HepG2 (cell line): ENCODE data around the gene SCAPER. TPM values are rescaled to one million over a fixed set of nuclear protein-coding genes. Genes with fewer than 3 reads are reported as not detected.

Source experiments
- ATAC-seq: fragments of 200-7000 bp; cut with Tn5 transposase; 3 replicates; pipeline ENCODE4 v1.9.1; 2020; ENCODE audit warnings: mild to moderate bottlenecking, moderate library complexity
- BruUV-seq: library from RNA; stranded (reverse); fragments of 400-500 nt; replicated peaks from 2 replicates; lab custom pipeline; 2021; lab: Mats Ljungman, UMichigan
- CTCF ChIA-PET: fragments of 300-600 bp; formaldehyde crosslinking; extraction: SDS; loops from one replicate; lab custom pipeline; 2021; ENCODE audit warnings: low total read pairs, inconsistent platforms, low intra/inter-chr PET ratio; lab: Yijun Ruan, JAX
- POLR2A ChIA-PET: fragments of 350-600 bp; sonication (Branson Sonifier 250); formaldehyde crosslinking; loops from one replicate; lab custom pipeline; 2020; ENCODE audit warnings: antibody characterized with exemption, inconsistent platforms; lab: Yijun Ruan, JAX
- DNase-seq: peaks from one replicate; pipeline ENCODE4 v3.0.0-alpha.2; 2015; ENCODE audit warnings: low spot score
- FAIRE-seq: peaks from 3 replicates; lab custom pipeline; 2011; peaks lifted over from hg19 to GRCh38; lab: Jason Lieb, UNC
- H2AFZ ChIP-seq: one replicate; pipeline ENCODE4 v1.6.1; 2011; ENCODE audit warnings: low read length, inconsistent platforms
- H3K27ac ChIP-seq: fragments of 300-600 bp; 3 replicates; pipeline ENCODE4 v1.8.0; 2011; ENCODE audit warnings: mixed run types, mild to moderate bottlenecking, mixed read lengths, low read length, inconsistent platforms; ENCODE audit not compliant: insufficient read depth; ENCODE audit errors: extremely low read length
- H3K27me3 ChIP-seq, 2 experiments: fragments of 200-600 bp in 1 of 2; 2 replicates in 1 of 2; 3 replicates in 1 of 2; pipeline versions ENCODE4 v1.6.0 to v1.8.0; 2011; ENCODE audit warnings: low read length in 2 of 2, mild to moderate bottlenecking in 2 of 2, moderate library complexity in 2 of 2, inconsistent platforms in 1 of 2; ENCODE audit not compliant: insufficient read depth in 2 of 2, control insufficient read depth in 1 of 2
- H3K36me3 ChIP-seq, 2 experiments: fragments of 200-600 bp in 1 of 2; replicated peaks in 1 of 2; 2 replicates in 1 of 2; 3 replicates in 1 of 2; pipeline versions ENCODE4 v1.5.1 to v1.8.0; 2011; ENCODE audit warnings: low read length in 2 of 2, inconsistent platforms in 1 of 2; ENCODE audit not compliant: insufficient read depth in 2 of 2, control insufficient read depth in 1 of 2
- H3K4me1 ChIP-seq: 2 replicates; pipeline ENCODE4 v1.5.1; 2012; ENCODE audit warnings: low read length, inconsistent platforms; ENCODE audit not compliant: insufficient read depth
- H3K4me2 ChIP-seq: 2 replicates; pipeline ENCODE4 v1.6.0; 2011; ENCODE audit warnings: low read depth, low read length, inconsistent platforms
- H3K4me3 ChIP-seq, 3 experiments: fragments of 200-600 bp in 1 of 3; sonication (generic), shearing (Covaris generic) in 1 of 3; replicated peaks in 1 of 3; 2 replicates each; pipeline ENCODE4 v1.5.1; 2011 to 2016; ENCODE audit warnings: low read length in 3 of 3, inconsistent platforms in 2 of 3, low read depth in 2 of 3, mild to moderate bottlenecking in 2 of 3, control low read depth in 1 of 3, mixed read lengths in 1 of 3; ENCODE audit not compliant: insufficient read depth in 1 of 3
- H3K79me2 ChIP-seq: one replicate; pipeline ENCODE4 v1.6.1; 2011; ENCODE audit warnings: low read length, inconsistent platforms; ENCODE audit not compliant: insufficient read depth
- H3K9ac ChIP-seq: 2 replicates; pipeline ENCODE4 v1.6.0; 2011; ENCODE audit warnings: mild to moderate bottlenecking, low read depth, low read length, inconsistent platforms; ENCODE audit not compliant: insufficient read depth
- H3K9me3 ChIP-seq: 2 replicates; pipeline ENCODE4 v1.5.1; 2012; ENCODE audit warnings: mild to moderate bottlenecking, low read length
- H4K20me1 ChIP-seq: 2 replicates; pipeline ENCODE4 v1.6.0; 2011; ENCODE audit warnings: inconsistent platforms, mild to moderate bottlenecking, low read length, moderate library complexity; ENCODE audit not compliant: insufficient read depth
- SMAD9 ChIP-seq: sonication (generic); formaldehyde crosslinking; IDR thresholded peaks from 2 replicates; pipeline ENCODE4 v1.5.1; 2020; ENCODE audit warnings: mild to moderate bottlenecking, missing genetic modification reagents
- TEAD2 ChIP-seq: sonication (generic); formaldehyde crosslinking; IDR thresholded peaks from 2 replicates; pipeline ENCODE4 v1.9.0; 2021; ENCODE audit warnings: missing genetic modification reagents
- YY1 ChIP-seq: IDR thresholded peaks from 2 replicates; pipeline ENCODE4 v1.6.1; 2011; ENCODE audit warnings: low read length, low read depth, moderate library complexity, mild to moderate bottlenecking; ENCODE audit not compliant: insufficient read depth, insufficient replicate concordance
- ZBTB25 ChIP-seq: IDR thresholded peaks from 2 replicates; pipeline ENCODE4 v1.6.1; 2018; ENCODE audit warnings: missing genetic modification reagents
- ZBTB7A ChIP-seq: sonication (generic); formaldehyde crosslinking; IDR thresholded peaks from 2 replicates; pipeline ENCODE4 v1.8.0; 2022; ENCODE audit warnings: mild to moderate bottlenecking, missing genetic modification reagents
- ZNF263 ChIP-seq: sonication (generic); formaldehyde crosslinking; IDR thresholded peaks from 2 replicates; pipeline ENCODE4 v1.4.0; 2020; ENCODE audit warnings: missing genetic modification reagents
- ZNF34 ChIP-seq: sonication (generic); formaldehyde crosslinking; IDR thresholded peaks from 2 replicates; pipeline ENCODE4 v1.4.0; 2020; ENCODE audit warnings: mild to moderate bottlenecking, missing genetic modification reagents, borderline replicate concordance
- ZNF563 ChIP-seq: sonication (generic); formaldehyde crosslinking; IDR thresholded peaks from 2 replicates; pipeline ENCODE4 v1.8.0; 2022; ENCODE audit warnings: mild to moderate bottlenecking, moderate library complexity, missing genetic modification reagents
- ZNF567 ChIP-seq: sonication (generic); formaldehyde crosslinking; IDR thresholded peaks from 2 replicates; pipeline ENCODE4 v1.8.1; 2023; ENCODE audit warnings: mild to moderate bottlenecking, missing genetic modification reagents, borderline replicate concordance
- ZNF770 ChIP-seq: sonication (generic); formaldehyde crosslinking; IDR thresholded peaks from 2 replicates; pipeline ENCODE4 v1.5.0; 2020; ENCODE audit warnings: mild to moderate bottlenecking, missing genetic modification reagents
- ZNF83 ChIP-seq: sonication (generic); formaldehyde crosslinking; IDR thresholded peaks from 2 replicates; pipeline ENCODE4 v1.4.0; 2020; ENCODE audit warnings: missing genetic modification reagents, mild to moderate bottlenecking, borderline replicate concordance
- WGBS: methylation state at CpG from one replicate; pipeline ENCODE4 v1.1.6; 2017; ENCODE audit warnings: low lambda C conversion rate; 5-methylcytosine and 5-hydroxymethylcytosine counted together
- in situ Hi-C: cut with HindIII; loops from 2 replicates; pipeline ENCODE4 v1.10.0; 2017; ENCODE audit warnings: low pct_unique_long_range_greater_than_20kb; ENCODE audit not compliant: extremely low pct_ligation_motif_present
- intact Hi-C: fragments of 100-400 bp; cut with micrococcal nuclease; formaldehyde crosslinking; loops from one replicate; pipeline ENCODE4 v1.10.0; 2022; ENCODE audit not compliant: unreplicated experiment
- polyA plus RNA-seq, 8 experiments: library from polyadenylated mRNA; depleted of rRNA in 3 of 8; stranded (reverse) in 7 of 8; unstranded in 1 of 8; fragments of >200 nt; fragmentation: Illumina TruSeq in 4 of 8; extraction: Trizol in 4 of 8; gene quantifications; 2 replicates each; pipeline versions ENCODE4 v1.2.1 to v1.2.3, GENCODE V29; 2011 to 2016; ENCODE audit warnings: low read depth in 4 of 8, missing spikeins in 1 of 8, mixed read lengths in 1 of 8; ENCODE audit not compliant: insufficient read depth in 1 of 8
- total RNA-seq, 5 experiments: library from RNA; depleted of rRNA; stranded (reverse); fragments of >200 nt; fragmentation: Illumina TruSeq; extraction: Trizol; gene quantifications; 2 replicates each; pipeline ENCODE4 v1.2.3, GENCODE V29; 2016; ENCODE audit warnings: low read depth in 1 of 5
- TF ChIP-seq, protein P1 (sequence below): sonication (generic); formaldehyde crosslinking; IDR thresholded peaks from 2 replicates; pipeline ENCODE4 v1.4.0; 2020; ENCODE audit warnings: missing genetic modification reagents
- TF ChIP-seq, protein P2 (sequence below): sonication (generic); formaldehyde crosslinking; IDR thresholded peaks from 2 replicates; pipeline ENCODE4; 2020; ENCODE audit warnings: missing genetic modification reagents, mild to moderate bottlenecking, borderline replicate concordance
- TF ChIP-seq, protein P3 (sequence below): sonication (generic); formaldehyde crosslinking; IDR thresholded peaks from 2 replicates; pipeline ENCODE4 v1.5.0; 2020; ENCODE audit warnings: missing genetic modification reagents
- TF ChIP-seq, protein P4 (sequence below): IDR thresholded peaks from 2 replicates; pipeline ENCODE4 v1.6.1; 2016; ENCODE audit warnings: control low read depth

The SCAPER gene
- total and polyA plus RNA-seq, 2 of the 13 experiments (the other 11 are each of a cell fraction or from before 2014, with no cell fraction given), result 4.3 to 10.5 TPM

DNA sequence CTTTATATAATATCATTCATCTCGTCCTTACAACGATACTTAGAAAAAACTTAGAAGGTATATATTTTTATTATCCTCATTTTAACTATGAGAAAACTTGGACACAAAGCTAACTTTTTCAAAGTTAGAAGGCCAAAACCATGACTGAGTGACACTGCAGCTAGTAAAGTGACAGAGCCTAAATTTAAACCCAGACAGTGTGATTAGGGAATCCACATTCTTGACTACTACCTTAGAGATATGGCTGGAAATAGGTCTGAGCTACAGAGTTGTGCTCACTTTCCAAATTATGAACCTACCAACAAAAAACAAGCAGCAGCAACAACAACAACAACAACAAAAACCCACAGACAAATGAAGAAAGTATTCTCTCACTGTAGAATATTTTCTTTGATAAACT is 236.2 kb downstream of the SCAPER start:
- in situ Hi-C loops (no loop called here), intact Hi-C loops (no loop called here)
- H3K27ac ChIP-seq, result no peak overlapping the region
- no peaks in the 10 kb centered on the region for H4K20me1 ChIP-seq
- no TSS peak for BruUV-seq
- H3K27me3 ChIP-seq, result no peaks in the 10 kb centered on the region; a peak in 1 of 5 replicates
- no peak overlapping the region for H3K4me3 ChIP-seq
- FAIRE-seq (no peak), DNase-seq (no peak), ATAC-seq (no peak)
- POLR2A ChIA-PET, result no interaction called here
- H3K9me3 ChIP-seq, result no peaks in the 10 kb centered on the region
- H3K4me2 ChIP-seq, result no peak overlapping the region
- H3K9ac ChIP-seq, result no peak overlapping the region
- H3K79me2 ChIP-seq, result no peaks in the 10 kb centered on the region
- no peak overlapping the region for H2AFZ ChIP-seq
- CTCF ChIA-PET, result no interaction called here
- no peaks in the 10 kb centered on the region for H3K4me1 ChIP-seq
- WGBS, result 93% methylated on average over 2 of the region's 2 CpGs
- H3K36me3 ChIP-seq, result no peaks in the 10 kb centered on the region
- TF ChIP-seq ZNF567 (CRISPR knock-in tag), result no peak
- TF ChIP-seq ZNF563 (CRISPR knock-in tag), result no peak
- no peak for TF ChIP-seq ZBTB25
- TF ChIP-seq, protein P1, sequence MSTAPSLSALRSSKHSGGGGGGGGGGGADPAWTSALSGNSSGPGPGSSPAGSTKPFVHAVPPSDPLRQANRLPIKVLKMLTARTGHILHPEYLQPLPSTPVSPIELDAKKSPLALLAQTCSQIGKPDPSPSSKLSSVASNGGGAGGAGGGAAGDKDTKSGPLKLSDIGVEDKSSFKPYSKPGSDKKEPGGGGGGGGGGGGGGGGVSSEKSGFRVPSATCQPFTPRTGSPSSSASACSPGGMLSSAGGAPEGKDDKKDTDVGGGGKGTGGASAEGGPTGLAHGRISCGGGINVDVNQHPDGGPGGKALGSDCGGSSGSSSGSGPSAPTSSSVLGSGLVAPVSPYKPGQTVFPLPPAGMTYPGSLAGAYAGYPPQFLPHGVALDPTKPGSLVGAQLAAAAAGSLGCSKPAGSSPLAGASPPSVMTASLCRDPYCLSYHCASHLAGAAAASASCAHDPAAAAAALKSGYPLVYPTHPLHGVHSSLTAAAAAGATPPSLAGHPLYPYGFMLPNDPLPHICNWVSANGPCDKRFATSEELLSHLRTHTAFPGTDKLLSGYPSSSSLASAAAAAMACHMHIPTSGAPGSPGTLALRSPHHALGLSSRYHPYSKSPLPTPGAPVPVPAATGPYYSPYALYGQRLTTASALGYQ (CRISPR knock-in tag), result no peak
- TF ChIP-seq, protein P2, sequence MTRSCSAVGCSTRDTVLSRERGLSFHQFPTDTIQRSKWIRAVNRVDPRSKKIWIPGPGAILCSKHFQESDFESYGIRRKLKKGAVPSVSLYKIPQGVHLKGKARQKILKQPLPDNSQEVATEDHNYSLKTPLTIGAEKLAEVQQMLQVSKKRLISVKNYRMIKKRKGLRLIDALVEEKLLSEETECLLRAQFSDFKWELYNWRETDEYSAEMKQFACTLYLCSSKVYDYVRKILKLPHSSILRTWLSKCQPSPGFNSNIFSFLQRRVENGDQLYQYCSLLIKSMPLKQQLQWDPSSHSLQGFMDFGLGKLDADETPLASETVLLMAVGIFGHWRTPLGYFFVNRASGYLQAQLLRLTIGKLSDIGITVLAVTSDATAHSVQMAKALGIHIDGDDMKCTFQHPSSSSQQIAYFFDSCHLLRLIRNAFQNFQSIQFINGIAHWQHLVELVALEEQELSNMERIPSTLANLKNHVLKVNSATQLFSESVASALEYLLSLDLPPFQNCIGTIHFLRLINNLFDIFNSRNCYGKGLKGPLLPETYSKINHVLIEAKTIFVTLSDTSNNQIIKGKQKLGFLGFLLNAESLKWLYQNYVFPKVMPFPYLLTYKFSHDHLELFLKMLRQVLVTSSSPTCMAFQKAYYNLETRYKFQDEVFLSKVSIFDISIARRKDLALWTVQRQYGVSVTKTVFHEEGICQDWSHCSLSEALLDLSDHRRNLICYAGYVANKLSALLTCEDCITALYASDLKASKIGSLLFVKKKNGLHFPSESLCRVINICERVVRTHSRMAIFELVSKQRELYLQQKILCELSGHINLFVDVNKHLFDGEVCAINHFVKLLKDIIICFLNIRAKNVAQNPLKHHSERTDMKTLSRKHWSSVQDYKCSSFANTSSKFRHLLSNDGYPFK (CRISPR knock-in tag), result no peak
- no peak for TF ChIP-seq ZNF34 (CRISPR knock-in tag)
- TF ChIP-seq ZNF770 (CRISPR knock-in tag), result no peak
- no peak for TF ChIP-seq ZBTB7A (CRISPR knock-in tag)
- TF ChIP-seq TEAD2, result no peak
- no peak for TF ChIP-seq YY1
- no peak for TF ChIP-seq ZNF83 (CRISPR knock-in tag)
- TF ChIP-seq, protein P3, sequence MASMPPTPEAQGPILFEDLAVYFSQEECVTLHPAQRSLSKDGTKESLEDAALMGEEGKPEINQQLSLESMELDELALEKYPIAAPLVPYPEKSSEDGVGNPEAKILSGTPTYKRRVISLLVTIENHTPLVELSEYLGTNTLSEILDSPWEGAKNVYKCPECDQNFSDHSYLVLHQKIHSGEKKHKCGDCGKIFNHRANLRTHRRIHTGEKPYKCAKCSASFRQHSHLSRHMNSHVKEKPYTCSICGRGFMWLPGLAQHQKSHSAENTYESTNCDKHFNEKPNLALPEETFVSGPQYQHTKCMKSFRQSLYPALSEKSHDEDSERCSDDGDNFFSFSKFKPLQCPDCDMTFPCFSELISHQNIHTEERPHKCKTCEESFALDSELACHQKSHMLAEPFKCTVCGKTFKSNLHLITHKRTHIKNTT (CRISPR knock-in tag), result no peak
- TF ChIP-seq ZNF263 (CRISPR knock-in tag), result no peak
- TF ChIP-seq, protein P4, sequence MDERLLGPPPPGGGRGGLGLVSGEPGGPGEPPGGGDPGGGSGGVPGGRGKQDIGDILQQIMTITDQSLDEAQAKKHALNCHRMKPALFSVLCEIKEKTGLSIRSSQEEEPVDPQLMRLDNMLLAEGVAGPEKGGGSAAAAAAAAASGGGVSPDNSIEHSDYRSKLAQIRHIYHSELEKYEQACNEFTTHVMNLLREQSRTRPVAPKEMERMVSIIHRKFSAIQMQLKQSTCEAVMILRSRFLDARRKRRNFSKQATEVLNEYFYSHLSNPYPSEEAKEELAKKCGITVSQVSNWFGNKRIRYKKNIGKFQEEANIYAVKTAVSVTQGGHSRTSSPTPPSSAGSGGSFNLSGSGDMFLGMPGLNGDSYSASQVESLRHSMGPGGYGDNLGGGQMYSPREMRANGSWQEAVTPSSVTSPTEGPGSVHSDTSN (CRISPR knock-in tag), result no peak
- TF ChIP-seq SMAD9 (CRISPR knock-in tag), result no peak
